ENCODE measurements around the gene CHRD. TPM values are rescaled to one million over a fixed set of nuclear protein-coding genes. Genes with fewer than 3 reads are reported as not detected.

Gene CHRD
- total RNA-seq, 1 donor from 2014 or later: 47.1 TPM

GRCh38 chr3:184378651-184379357, 1.1 kb upstream of the CHRD start:
- Mint-ChIP-seq H3K36me3 (ENCODE audit: unreplicated experiment) (no peaks in the 10 kb centered on the region), H3K9me3 (ENCODE audit: unreplicated experiment) (peaks cover 11% of the 10 kb centered on the region), H3K4me1 (ENCODE audit: low read depth, unreplicated experiment) (peaks cover 19% of the 10 kb centered on the region), H3K4me3 (ENCODE audit: unreplicated experiment) (peak overlapping the region; percentile 84), H3K27me3 (ENCODE audit: unreplicated experiment) (peaks cover 13% of the 10 kb centered on the region), H3K27ac (ENCODE audit: unreplicated experiment) (peak overlapping the region; percentile 57)
- TF ChIP-seq, protein P1, sequence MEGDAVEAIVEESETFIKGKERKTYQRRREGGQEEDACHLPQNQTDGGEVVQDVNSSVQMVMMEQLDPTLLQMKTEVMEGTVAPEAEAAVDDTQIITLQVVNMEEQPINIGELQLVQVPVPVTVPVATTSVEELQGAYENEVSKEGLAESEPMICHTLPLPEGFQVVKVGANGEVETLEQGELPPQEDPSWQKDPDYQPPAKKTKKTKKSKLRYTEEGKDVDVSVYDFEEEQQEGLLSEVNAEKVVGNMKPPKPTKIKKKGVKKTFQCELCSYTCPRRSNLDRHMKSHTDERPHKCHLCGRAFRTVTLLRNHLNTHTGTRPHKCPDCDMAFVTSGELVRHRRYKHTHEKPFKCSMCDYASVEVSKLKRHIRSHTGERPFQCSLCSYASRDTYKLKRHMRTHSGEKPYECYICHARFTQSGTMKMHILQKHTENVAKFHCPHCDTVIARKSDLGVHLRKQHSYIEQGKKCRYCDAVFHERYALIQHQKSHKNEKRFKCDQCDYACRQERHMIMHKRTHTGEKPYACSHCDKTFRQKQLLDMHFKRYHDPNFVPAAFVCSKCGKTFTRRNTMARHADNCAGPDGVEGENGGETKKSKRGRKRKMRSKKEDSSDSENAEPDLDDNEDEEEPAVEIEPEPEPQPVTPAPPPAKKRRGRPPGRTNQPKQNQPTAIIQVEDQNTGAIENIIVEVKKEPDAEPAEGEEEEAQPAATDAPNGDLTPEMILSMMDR (IDR thresholded peaks at IDR 0.05; ENCODE audit: partially characterized antibody, unreplicated experiment): no peak
- DNase-seq: no peak

GRCh38 chr3:184380185-184380626, 352 bp downstream of the CHRD start:
- peak; percentile 84 for DNase-seq
- no peaks in the 10 kb centered on the region for H3K36me3 Mint-ChIP-seq (ENCODE audit: unreplicated experiment)

GRCh38 chr3:184380627-184381260, 890 bp downstream of the CHRD start:
- H3K27me3 Mint-ChIP-seq (ENCODE audit: unreplicated experiment): peaks cover 13% of the 10 kb centered on the region
- peaks cover 8% of the 10 kb centered on the region for H3K9me3 Mint-ChIP-seq (ENCODE audit: unreplicated experiment)
- DNase-seq: no peak
- H3K27ac Mint-ChIP-seq (ENCODE audit: unreplicated experiment): peak overlapping the region; percentile 52
- H3K4me1 Mint-ChIP-seq (ENCODE audit: low read depth, unreplicated experiment): peaks cover 19% of the 10 kb centered on the region
- peak overlapping the region; percentile 82 for H3K4me3 Mint-ChIP-seq (ENCODE audit: unreplicated experiment)
- no peaks in the 10 kb centered on the region for H3K36me3 Mint-ChIP-seq (ENCODE audit: unreplicated experiment)
- TF ChIP-seq, protein P1 (IDR thresholded peaks at IDR 0.05; ENCODE audit: partially characterized antibody, unreplicated experiment): no peak

More at GRCh38 chr3:184380185-184380626, 352 bp downstream of the CHRD start:
- Mint-ChIP-seq H3K4me3 (ENCODE audit: unreplicated experiment) (no peak overlapping the region), H3K27me3 (ENCODE audit: unreplicated experiment) (peaks cover 13% of the 10 kb centered on the region), H3K27ac (ENCODE audit: unreplicated experiment) (no peak overlapping the region), H3K4me1 (ENCODE audit: low read depth, unreplicated experiment) (peaks cover 19% of the 10 kb centered on the region), H3K9me3 (ENCODE audit: unreplicated experiment) (peaks cover 11% of the 10 kb centered on the region)
- TF ChIP-seq, protein P1 (IDR thresholded peaks at IDR 0.05; ENCODE audit: partially characterized antibody, unreplicated experiment): no peak

- H3K4me1 Mint-ChIP-seq (ENCODE audit: low read depth, unreplicated experiment): peaks cover 19% of the 10 kb centered on the region
- H3K27ac Mint-ChIP-seq (ENCODE audit: unreplicated experiment): no peak overlapping the region
- TF ChIP-seq, protein P1 (IDR thresholded peaks at IDR 0.05; ENCODE audit: partially characterized antibody, unreplicated experiment): no peak
- peak; percentile 54 for DNase-seq
- peak overlapping the region; percentile 82 for H3K4me3 Mint-ChIP-seq (ENCODE audit: unreplicated experiment)
- H3K9me3 Mint-ChIP-seq (ENCODE audit: unreplicated experiment): peaks cover 7% of the 10 kb centered on the region
- peaks cover 13% of the 10 kb centered on the region for H3K27me3 Mint-ChIP-seq (ENCODE audit: unreplicated experiment)
- H3K36me3 Mint-ChIP-seq (ENCODE audit: unreplicated experiment): no peaks in the 10 kb centered on the region
These were observed 1.7 kb downstream of the CHRD start for GRCh38 chr3:184381261-184382224.
